Left ventricle myocardium superior (tissue), 1 donor: Measurements from ENCODE around the gene TAF4. TPM values are rescaled to one million over a fixed set of nuclear protein-coding genes. Genes with fewer than 3 reads are reported as not detected.

Source experiments
- ATAC-seq: fragments of 200-7000 bp; cut with Tn5 transposase; one replicate; pipeline ENCODE4 v1.9.1; 2020; ENCODE audit warnings: mild to moderate bottlenecking, moderate library complexity
- DNase-seq: peaks from one replicate; pipeline ENCODE4 v3.0.0-alpha.2; 2020
- intact Hi-C: fragments of 100-400 bp; cut with micrococcal nuclease; formaldehyde crosslinking; loops from one replicate; pipeline ENCODE4 v1.11.0; 2022
- total RNA-seq: library from RNA; stranded (reverse); fragmentation: NEBNext Ultra II Directional; extraction: Animal tissue kit (Norgen Biotek cat#: 25700); gene quantifications from one replicate; pipeline ENCODE4 v1.2.1, GENCODE V29; 2021
- donor health status: DM: no; HTN: yes; CAD: no; lungs with severe emphysema.

Gene TAF4
- total RNA-seq, 1 donor from 2014 or later: 11.2 TPM

GRCh38 chr20:62029296-62029695 is 36.4 kb downstream of the TAF4 start:
- DNase-seq: peak; percentile 15
- intact Hi-C loops: no loop called here
- no peak for ATAC-seq

- peak; percentile 20 for DNase-seq
- no peak for ATAC-seq
- intact Hi-C loops: no loop called here
These were observed 37.3 kb downstream of the TAF4 start for GRCh38 chr20:62028384-62028783.

- peak; percentile 15 for DNase-seq
These were observed 37.9 kb downstream of the TAF4 start for GRCh38 chr20:62027698-62028321.

GRCh38 chr20:62027116-62027515 is 38.6 kb downstream of the TAF4 start:
- peak; percentile 20 for DNase-seq
- intact Hi-C loops: no loop called here
- ATAC-seq: no peak

More at GRCh38 chr20:62027698-62028321, 37.9 kb downstream of the TAF4 start:
- ATAC-seq: no peak
- intact Hi-C loops: no loop called here

- intact Hi-C loops: no loop called here
- DNase-seq: peak; percentile 13
- no peak for ATAC-seq
These were observed 39.2 kb downstream of the TAF4 start for GRCh38 chr20:62026564-62026856.

GRCh38 chr20:62025832-62026563 is 39.7 kb downstream of the TAF4 start:
- DNase-seq: peak; percentile 42
- ATAC-seq: peak; percentile 73
- intact Hi-C loops: no loop called here

GRCh38 chr20:62025394-62025793 is 40.3 kb downstream of the TAF4 start:
- intact Hi-C loops: no loop called here
- DNase-seq: peak; percentile 29
- ATAC-seq: peak; percentile 28

- intact Hi-C loops: no loop called here
- ATAC-seq (no peak), DNase-seq (no peak)
These were observed 41.7 kb downstream of the TAF4 start for GRCh38 chr20:62023935-62024334.

GRCh38 chr20:62022575-62023139 is 43.0 kb downstream of the TAF4 start:
- DNase-seq: peak; percentile 14
- intact Hi-C loops: no loop called here
- ATAC-seq: no peak

GRCh38 chr20:62021793-62022385 is 43.8 kb downstream of the TAF4 start:
- peak; percentile 12 for DNase-seq
- intact Hi-C loops: no loop called here
- ATAC-seq: no peak

GRCh38 chr20:62020935-62021701 is 44.6 kb downstream of the TAF4 start:
- peak; percentile 85 for ATAC-seq
- intact Hi-C loops: no loop called here
- peak; percentile 86 for DNase-seq

- ATAC-seq (peak; percentile 89), DNase-seq (peak; percentile 85)
- intact Hi-C loops: loop anchor here (10.0 kb wide), 1 partner anchor 125 kb away; the partner anchor contains the start of genes PSMA7 and SS18L1
These were observed 45.7 kb downstream of the TAF4 start for GRCh38 chr20:62019881-62020492.

- ATAC-seq: no peak
- no peak for DNase-seq
- intact Hi-C loops: loop anchor here (10.0 kb wide), 1 partner anchor 126 kb away; the partner anchor contains the start of genes PSMA7 and SS18L1
These were observed 46.4 kb downstream of the TAF4 start for GRCh38 chr20:62019144-62019805.

GRCh38 chr20:62018437-62019143 is 47.1 kb downstream of the TAF4 start:
- ATAC-seq: no peak
- DNase-seq: no peak
- intact Hi-C loops: loop anchor here (10.0 kb wide), 1 partner anchor 126 kb away; the partner anchor contains the start of genes PSMA7 and SS18L1

GRCh38 chr20:62015540-62016288 is 50.0 kb downstream of the TAF4 start:
- DNase-seq: no peak
- no peak for ATAC-seq
- intact Hi-C loops: loop anchor here (10.0 kb wide), 1 partner anchor 129 kb away; the partner anchor contains the start of genes PSMA7 and SS18L1

- ATAC-seq: no peak
- no peak for DNase-seq
- intact Hi-C loops: loop anchor here (10.0 kb wide), 1 partner anchor 130 kb away; the partner anchor contains the start of genes PSMA7 and SS18L1
These were observed 50.7 kb downstream of the TAF4 start for GRCh38 chr20:62014889-62015537.

- DNase-seq (no peak), ATAC-seq (no peak)
- intact Hi-C loops: loop anchor here (10.0 kb wide), 1 partner anchor 130 kb away; the partner anchor contains the start of genes PSMA7 and SS18L1
These were observed 51.2 kb downstream of the TAF4 start for GRCh38 chr20:62014488-62014775.
